Activated B cell treated with CpG ODN at 0.5 μM for 24 hours (primary cell): ENCODE results near the gene COL6A2. TPM values are rescaled to one million over a fixed set of nuclear protein-coding genes. Genes with fewer than 3 reads are reported as not detected.
"Not testable (repeated sequence)": the region's sequence is repeated elsewhere in the genome, so short reads cannot be mapped to it uniquely, and the experiment has no call there.

Experiments
- ATAC-seq: fragments of 200-7000 bp; cut with Tn5 transposase; one replicate; pipeline ENCODE4 v1.10.0; 2021; ENCODE audit warnings: low read depth, mild to moderate bottlenecking, moderate library complexity
- CTCF ChIA-PET: fragments of 350-600 bp; sonication (Branson Sonifier 250); formaldehyde crosslinking; loops from one replicate; lab custom pipeline; 2021; ENCODE audit warnings: antibody characterized with exemption; lab: Charles Lee
- POLR2A ChIA-PET: fragments of 350-600 bp; sonication (Branson Sonifier 250); formaldehyde crosslinking; loops from one replicate; lab custom pipeline; 2021; ENCODE audit warnings: antibody characterized with exemption; lab: Charles Lee
- DNase-seq: peaks from one replicate; pipeline ENCODE4 v3.0.0; 2022
- H3K27ac Mint-ChIP-seq: one replicate; pipeline ENCODE4 v1.8.0; 2020; ENCODE audit warnings: mixed read lengths
- H3K27me3 Mint-ChIP-seq: one replicate; pipeline ENCODE4 v1.8.0; 2021; ENCODE audit warnings: mixed read lengths
- H3K36me3 Mint-ChIP-seq: one replicate; pipeline ENCODE4 v1.8.0; 2021; ENCODE audit warnings: low read depth, mixed read lengths
- H3K4me1 Mint-ChIP-seq: one replicate; pipeline ENCODE4 v1.8.0; 2021; ENCODE audit warnings: mixed read lengths
- H3K4me3 Mint-ChIP-seq: one replicate; pipeline ENCODE4 v1.8.0; 2020; ENCODE audit warnings: mild to moderate bottlenecking, mixed read lengths
- H3K9me3 Mint-ChIP-seq: one replicate; pipeline ENCODE4 v1.8.0; 2020; ENCODE audit warnings: mixed read lengths
- CTCF ChIP-seq: fragments of 200-600 bp; IDR thresholded peaks from one replicate; pipeline ENCODE4 v1.8.0; 2022; ENCODE audit warnings: antibody characterized with exemption, mild to moderate bottlenecking
- intact Hi-C: fragments of 100-400 bp; cut with micrococcal nuclease; formaldehyde crosslinking; loops from one replicate; pipeline ENCODE4 v1.15.1; 2024
- total RNA-seq: library from RNA; stranded (reverse); gene quantifications from 2 replicates; pipeline ENCODE4 v1.2.3, GENCODE V29; 2022

The COL6A2 gene
- total RNA-seq, 1 donor from 2014 or later, result 0.40 TPM

DNA sequence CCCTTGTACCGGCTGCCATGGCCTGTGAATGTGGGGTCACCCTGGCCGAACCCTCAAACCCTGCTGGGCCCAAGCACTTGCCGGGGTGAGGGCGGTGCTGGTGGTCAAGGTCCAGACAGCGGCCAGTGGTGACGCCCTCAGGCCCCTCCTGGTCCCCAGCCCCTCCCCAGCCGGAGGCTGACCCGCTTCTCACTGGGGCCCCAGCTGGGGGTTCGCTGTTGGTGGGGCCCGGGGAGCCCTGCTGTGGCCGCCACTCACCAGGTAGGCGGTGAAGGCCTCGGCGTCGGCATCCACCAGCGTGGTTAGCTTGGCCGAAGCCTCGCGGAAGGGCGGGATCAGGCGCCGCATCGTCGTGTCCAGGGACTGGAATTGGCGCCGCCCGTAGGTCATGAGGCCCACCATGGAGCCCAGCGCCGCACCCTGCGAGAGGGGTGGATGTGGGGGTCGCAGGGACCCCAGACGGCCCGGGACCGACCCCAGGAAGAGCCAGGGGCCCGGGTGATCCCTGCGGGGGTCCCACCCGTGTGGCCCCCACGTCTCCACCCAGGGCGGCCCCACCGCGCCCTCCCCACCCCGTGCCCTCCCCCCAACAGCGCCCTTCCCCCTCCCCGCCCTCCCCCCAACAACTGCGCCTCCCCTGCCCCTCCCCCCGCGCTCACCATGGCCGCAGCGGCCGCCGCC is 47.4 kb downstream of the COL6A2 start:
- Mint-ChIP-seq H3K4me1 (peaks cover 5% of the 10 kb centered on the region), H3K9me3 (no peaks in the 10 kb centered on the region), H3K27ac (no peak overlapping the region), H3K27me3 (no peaks in the 10 kb centered on the region), H3K4me3 (no peak overlapping the region), H3K36me3 (no peaks in the 10 kb centered on the region)
- intact Hi-C loops, result loop anchor here (5.0 to 10.0 kb wide), 2 partner anchors 110 to 173 kb away; no protein-coding TSS in a partner anchor
- ATAC-seq (no peak), DNase-seq (no peak)
- CTCF ChIA-PET, result no interaction called here
- no peak for TF ChIP-seq CTCF
- POLR2A ChIA-PET, result no interaction called here

DNA sequence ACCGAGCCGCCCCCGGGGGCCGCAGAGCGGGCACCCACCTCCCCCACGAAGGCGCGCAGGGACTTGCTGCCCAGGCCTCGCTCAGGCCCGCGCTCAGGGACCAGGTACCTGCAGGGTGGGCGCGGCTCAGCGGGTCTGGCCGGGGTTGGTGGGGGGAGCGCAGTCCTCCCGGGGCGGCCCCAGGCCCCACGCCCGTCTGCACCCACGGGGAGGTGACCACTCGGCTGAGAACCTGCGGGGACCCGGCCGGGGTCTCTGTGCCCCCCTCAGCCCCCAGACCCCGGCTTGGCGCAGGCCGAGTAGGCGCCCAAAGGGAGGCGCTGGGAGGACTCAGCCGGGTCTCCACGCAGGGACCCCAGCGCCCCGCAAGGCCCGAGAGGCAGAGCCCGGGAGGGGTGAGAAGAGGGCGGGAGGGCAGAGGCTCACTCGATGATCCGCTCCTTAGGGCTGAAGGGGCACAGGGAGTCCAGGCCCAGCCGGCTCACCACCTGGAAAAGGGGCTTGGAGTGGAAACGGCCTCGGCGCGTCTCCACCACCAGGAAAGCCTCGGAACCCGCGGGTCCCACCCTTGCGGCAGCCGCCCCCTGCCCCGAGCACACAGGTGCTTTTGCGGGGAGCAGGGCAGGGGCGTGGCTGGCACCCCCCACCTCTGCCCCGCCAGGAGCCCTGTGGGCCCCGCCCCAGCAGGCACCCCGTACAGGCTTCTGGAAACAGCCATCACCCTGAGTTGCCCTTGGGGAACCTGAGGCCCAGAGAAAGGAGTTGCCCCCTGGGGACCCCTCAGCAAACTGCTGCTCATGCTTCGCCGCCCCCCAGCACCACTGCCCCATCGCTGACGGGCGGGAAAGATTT is 48.2 kb downstream of the COL6A2 start:
- no peaks in the 10 kb centered on the region for H3K36me3 Mint-ChIP-seq
- H3K9me3 Mint-ChIP-seq, result no peaks in the 10 kb centered on the region
- ChIA-PET CTCF (no interaction called here), POLR2A (no interaction called here)
- intact Hi-C loops, result loop anchor here (5.0 to 10.0 kb wide), 2 partner anchors 109 to 174 kb away; no protein-coding TSS in a partner anchor
- no peak overlapping the region for H3K27ac Mint-ChIP-seq
- no peak for TF ChIP-seq CTCF
- no peak overlapping the region for H3K4me3 Mint-ChIP-seq
- H3K4me1 Mint-ChIP-seq, result peaks cover 5% of the 10 kb centered on the region
- no peak for ATAC-seq
- H3K27me3 Mint-ChIP-seq, result no peaks in the 10 kb centered on the region
- DNase-seq, result no peak

GRCh38 chr21:46146856-46147255 is 48.9 kb downstream of the COL6A2 start:
- ChIA-PET CTCF (no interaction called here), POLR2A (interaction anchor here (0.7 kb wide), 1 partner anchor 276 kb away, joined by 4 read pairs; no protein-coding TSS in a partner anchor)
- Mint-ChIP-seq H3K27ac (no peak overlapping the region), H3K9me3 (no peaks in the 10 kb centered on the region), H3K36me3 (no peaks in the 10 kb centered on the region), H3K4me1 (peaks cover 5% of the 10 kb centered on the region), H3K27me3 (no peaks in the 10 kb centered on the region), H3K4me3 (no peak overlapping the region)
- ATAC-seq (no peak), DNase-seq (no peak)
- intact Hi-C loops, result loop anchor here (5.0 to 10.0 kb wide), 2 partner anchors 108 to 175 kb away; no protein-coding TSS in a partner anchor
- no peak for TF ChIP-seq CTCF

- intact Hi-C loops, result loop anchor here (5.0 to 10.0 kb wide), 2 partner anchors 107 to 175 kb away; no protein-coding TSS in a partner anchor
- DNase-seq, H3K4me1 Mint-ChIP-seq, CTCF ChIA-PET, H3K27ac Mint-ChIP-seq, H3K4me3 Mint-ChIP-seq, POLR2A ChIA-PET, H3K36me3 Mint-ChIP-seq, H3K9me3 Mint-ChIP-seq, ATAC-seq, H3K27me3 Mint-ChIP-seq: not testable (repeated sequence)
Measured at GRCh38 chr21:46147429-46147828, 49.5 kb downstream of the COL6A2 start.

DNA sequence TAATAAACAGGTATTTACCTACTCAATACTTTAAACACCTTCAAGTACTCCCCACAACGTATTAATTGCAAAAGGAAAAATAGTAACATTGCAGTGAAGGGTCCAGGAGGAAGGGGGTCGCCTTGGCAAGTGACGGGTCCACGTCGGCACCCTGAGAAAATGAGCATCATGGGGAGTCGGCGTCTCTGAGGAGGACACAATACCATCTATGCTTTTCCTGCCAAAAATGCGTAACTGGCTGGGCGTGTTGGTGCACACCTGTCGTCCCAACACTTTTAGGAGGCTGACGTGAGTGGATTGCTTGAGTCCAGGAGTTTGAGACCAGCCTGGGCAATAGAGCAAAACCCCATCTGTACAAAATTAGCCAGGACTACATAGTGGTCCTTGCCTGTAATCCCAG is 50.2 kb downstream of the COL6A2 start:
- POLR2A ChIA-PET, result no interaction called here
- Mint-ChIP-seq H3K27ac (no peak overlapping the region), H3K9me3 (no peaks in the 10 kb centered on the region), H3K36me3 (no peaks in the 10 kb centered on the region), H3K4me3 (no peak overlapping the region), H3K4me1 (peaks cover 7% of the 10 kb centered on the region), H3K27me3 (no peaks in the 10 kb centered on the region)
- DNase-seq, result no peak
- CTCF ChIA-PET, result no interaction called here
- no peak for TF ChIP-seq CTCF
- intact Hi-C loops, result loop anchor here (5.0 to 10.0 kb wide), 2 partner anchors 107 to 176 kb away; no protein-coding TSS in a partner anchor
- no peak for ATAC-seq
